Fibroblast of the aortic adventitia (primary cell): Measurements from ENCODE around the gene TENT4B. TPM values are rescaled to one million over a fixed set of nuclear protein-coding genes. Genes with fewer than 3 reads are reported as not detected.

Experiments used
- DNase-seq: peaks from one replicate; pipeline ENCODE4 v3.0.0-alpha.2; 2010; ENCODE audit warnings: low read depth
- H3K4me3 ChIP-seq: 2 replicates; pipeline ENCODE4 v1.5.1; 2011; ENCODE audit warnings: low read depth, mild to moderate bottlenecking, control low read depth, low read length, moderate library complexity
- CTCF ChIP-seq: IDR thresholded peaks from 2 replicates; pipeline ENCODE4 v1.5.1; 2011; ENCODE audit warnings: mild to moderate bottlenecking, low read length, control low read depth, inconsistent platforms; ENCODE audit not compliant: insufficient read depth
- total RNA-seq: library from RNA; depleted of rRNA; stranded (reverse); fragments of >200 nt; gene quantifications from 2 replicates; pipeline ENCODE4 v1.2.3, GENCODE V29; 2012; ENCODE audit warnings: low replicate concordance

The TENT4B gene
- total RNA-seq, 1 donor = 9.7 TPM

DNA sequence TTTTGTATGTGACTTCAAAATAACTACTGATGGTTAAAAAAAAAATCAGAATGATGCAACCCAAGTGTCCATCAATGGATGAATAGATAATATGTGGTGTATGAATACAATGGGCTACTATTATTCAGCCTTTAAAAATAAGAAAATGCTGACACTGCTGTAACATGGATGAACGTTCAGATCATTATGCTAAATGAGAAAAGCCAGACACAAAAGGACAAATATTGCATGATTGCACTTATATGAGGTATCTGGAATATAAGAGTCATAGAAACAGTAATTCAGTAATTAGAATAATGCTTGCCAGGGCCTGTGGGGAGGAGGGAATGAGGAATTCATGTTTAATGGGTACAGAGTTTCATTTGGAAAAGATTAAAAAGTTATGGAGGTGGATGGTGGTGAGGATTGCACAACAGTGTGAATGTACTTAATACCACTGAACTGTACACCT lies 25.4 kb downstream of the TENT4B start:
- no peak for TF ChIP-seq CTCF
- DNase-seq = no peak
- H3K4me3 ChIP-seq = no peak overlapping the region

DNA sequence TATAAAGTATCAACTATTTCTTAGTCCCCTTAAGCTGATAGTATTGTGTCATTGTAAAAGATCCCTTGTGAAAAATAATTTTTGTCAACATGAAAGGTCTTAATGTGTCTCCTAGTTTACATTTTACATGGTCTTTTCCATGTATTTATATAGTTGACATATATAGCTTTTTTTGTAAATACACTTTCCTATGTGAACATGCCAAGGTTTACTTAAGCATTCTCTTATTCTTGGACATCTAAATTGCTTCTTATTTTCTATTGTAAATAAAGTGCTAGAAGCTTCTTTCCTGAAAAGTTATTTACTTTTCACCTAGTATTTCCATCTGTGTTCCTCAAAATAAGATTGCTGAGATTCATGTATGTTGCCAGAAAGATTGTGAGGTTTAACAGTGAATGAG lies 29.3 kb downstream of the TENT4B start:
- no peak for TF ChIP-seq CTCF
- no peak overlapping the region for H3K4me3 ChIP-seq
- DNase-seq = no peak

- peak; percentile 93 for DNase-seq
- no peak for TF ChIP-seq CTCF
Measured at GRCh38 chr16:50183316-50183715, 30.2 kb downstream of the TENT4B start.

GRCh38 chr16:50185005-50185505 lies 31.9 kb downstream of the TENT4B start:
- no peak for TF ChIP-seq CTCF
- no peak overlapping the region for H3K4me3 ChIP-seq
- DNase-seq = peak; percentile 82

More at GRCh38 chr16:50183316-50183715, 30.2 kb downstream of the TENT4B start:
- no peak overlapping the region for H3K4me3 ChIP-seq

GRCh38 chr16:50188619-50189136 lies 35.6 kb downstream of the TENT4B start:
- H3K4me3 ChIP-seq = no peak overlapping the region
- no peak for TF ChIP-seq CTCF
- DNase-seq = no peak

DNA sequence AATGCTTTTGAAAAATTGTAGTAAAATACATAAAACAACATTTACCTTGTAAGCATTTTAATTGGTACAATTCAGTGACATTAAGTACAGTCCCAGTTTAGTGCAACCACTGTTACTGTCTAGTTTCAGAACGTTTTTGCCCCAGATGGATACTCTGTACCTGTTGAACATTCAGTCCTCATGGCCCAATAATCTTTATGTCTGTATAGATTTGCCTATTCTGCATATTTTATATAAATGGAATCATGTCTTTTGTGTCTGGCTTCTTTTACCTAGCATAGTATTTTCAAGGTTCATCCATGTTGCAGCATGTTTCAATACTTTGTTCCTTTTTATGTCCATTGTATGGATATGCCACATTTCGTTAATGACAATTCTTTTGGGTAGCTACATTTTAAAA lies 37.2 kb downstream of the TENT4B start:
- TF ChIP-seq CTCF = no peak
- no peak for DNase-seq
- no peak overlapping the region for H3K4me3 ChIP-seq
